Stimulated activated CD4-positive, alpha-beta T cell treated with anti-CD3 and anti-CD28 coated beads, Interleukin-1b, Interleukin-23, amount 100 ng/mL, for 4 hours (primary cell): ENCODE measurements around the gene ZDHHC24.
"Not testable (repeated sequence)": the region's sequence is repeated elsewhere in the genome, so short reads cannot be mapped to it uniquely, and the experiment has no call there.

Experiments
- DNase-seq, 2 donors: peaks; one replicate each; pipeline ENCODE4 v3.0.0-alpha.2; 2020; ENCODE audit warnings: low read depth in 2 of 2

Gene ZDHHC24

DNA sequence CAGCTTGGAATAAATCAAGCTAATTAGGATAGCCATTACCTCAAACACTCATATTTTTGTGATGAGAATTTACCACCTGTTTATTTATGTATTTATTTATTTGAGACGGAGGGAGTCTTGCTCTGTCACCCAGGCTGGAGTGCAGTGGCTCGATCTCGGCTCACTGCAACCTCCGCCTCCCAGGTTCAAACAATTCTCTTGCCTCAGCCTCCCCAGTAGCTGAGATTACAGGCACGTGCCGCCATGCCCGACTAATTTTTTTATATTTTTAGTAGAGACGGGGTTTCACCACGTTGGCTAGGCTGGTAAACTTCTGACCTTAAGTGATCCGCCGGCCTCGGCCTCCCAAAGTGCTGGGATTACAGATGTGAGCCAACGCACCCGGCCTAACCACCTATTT lies 896 bp downstream of the ZDHHC24 start:
- not testable (repeated sequence) for DNase-seq

- no peak for DNase-seq
Observed at GRCh38 chr11:66543263-66544107, 2.4 kb downstream of the ZDHHC24 start.

DNA sequence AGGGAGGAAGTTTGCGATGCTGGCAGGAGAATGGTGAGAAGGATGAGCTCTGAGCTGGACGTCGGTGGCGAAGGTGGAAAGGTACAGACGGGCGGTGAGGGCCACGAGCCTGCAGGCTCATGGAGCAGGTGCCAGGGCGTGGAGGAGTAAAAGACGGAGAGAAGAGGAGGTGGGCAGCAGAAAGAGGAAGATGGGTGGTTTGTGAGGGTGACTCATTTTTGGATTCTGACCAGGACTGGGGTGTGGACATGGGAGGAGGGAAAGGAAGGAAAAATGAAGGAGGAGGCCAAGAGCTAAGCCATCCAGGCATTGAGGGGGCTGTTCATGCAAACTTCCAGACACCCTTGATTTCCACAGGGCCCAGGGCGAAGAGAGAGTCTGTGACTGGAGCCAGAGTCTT lies 3.5 kb downstream of the ZDHHC24 start:
- no peak for DNase-seq

DNA sequence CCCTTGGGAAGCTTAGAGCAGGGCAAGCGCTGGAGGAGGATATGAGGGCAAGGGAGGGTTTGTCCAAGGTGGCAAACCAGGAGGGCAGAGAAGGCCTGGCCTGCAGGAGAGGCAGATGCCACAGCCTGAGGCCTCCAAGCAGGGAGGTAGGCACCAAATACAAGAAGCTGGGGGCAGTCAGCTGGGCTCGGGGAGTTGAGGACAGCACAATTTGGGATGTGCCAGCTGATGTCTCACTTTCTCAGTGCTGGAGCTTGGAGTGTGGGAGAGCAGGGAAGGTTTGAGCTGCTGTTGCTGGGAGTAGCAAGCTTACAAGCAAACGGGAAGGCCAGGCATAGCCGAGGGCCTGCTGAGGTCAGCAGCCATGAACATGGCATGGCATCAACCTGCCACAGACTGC lies 4.0 kb downstream of the ZDHHC24 start:
- DNase-seq = no peak

DNA sequence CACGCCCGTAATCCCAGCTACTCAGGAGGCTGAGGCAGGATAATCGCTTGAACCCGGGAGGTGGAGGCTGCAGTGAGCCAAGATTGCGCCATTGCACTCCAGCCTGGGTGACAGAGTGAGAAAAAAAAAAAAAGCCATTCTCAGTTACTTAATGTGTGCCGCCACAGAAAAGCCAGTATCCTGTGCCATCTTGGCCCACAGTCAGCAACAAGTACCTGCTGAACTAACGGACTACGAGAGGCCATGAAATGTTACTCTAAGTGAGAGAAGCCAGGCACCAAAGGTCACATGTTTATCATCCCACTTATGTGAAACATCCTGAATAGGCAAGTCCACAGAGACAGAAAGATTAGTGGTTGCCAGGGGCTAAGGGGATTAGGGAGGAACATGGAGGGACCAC lies 5.2 kb downstream of the ZDHHC24 start:
- DNase-seq = not testable (repeated sequence)

DNA sequence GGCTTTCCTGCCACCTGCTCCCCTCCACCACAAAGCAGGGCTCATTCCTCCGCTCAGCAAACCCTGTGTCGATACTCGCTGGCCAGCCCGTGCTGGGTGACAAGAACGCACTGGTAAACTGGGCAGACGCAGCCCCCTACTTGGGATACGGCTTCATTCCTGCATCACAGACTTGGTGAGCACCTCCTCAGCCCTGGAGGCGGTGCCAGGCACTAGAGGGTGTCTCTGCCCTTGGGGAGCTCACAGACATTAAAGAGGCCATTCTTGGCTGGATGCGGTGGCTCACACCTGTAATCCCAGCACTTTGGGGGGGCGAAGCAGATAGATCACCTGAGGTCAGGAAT lies 6.0 kb downstream of the ZDHHC24 start:
- no peak for DNase-seq

- no peak for DNase-seq
Observed at GRCh38 chr11:66539170-66539869, 6.5 kb downstream of the ZDHHC24 start.

DNA sequence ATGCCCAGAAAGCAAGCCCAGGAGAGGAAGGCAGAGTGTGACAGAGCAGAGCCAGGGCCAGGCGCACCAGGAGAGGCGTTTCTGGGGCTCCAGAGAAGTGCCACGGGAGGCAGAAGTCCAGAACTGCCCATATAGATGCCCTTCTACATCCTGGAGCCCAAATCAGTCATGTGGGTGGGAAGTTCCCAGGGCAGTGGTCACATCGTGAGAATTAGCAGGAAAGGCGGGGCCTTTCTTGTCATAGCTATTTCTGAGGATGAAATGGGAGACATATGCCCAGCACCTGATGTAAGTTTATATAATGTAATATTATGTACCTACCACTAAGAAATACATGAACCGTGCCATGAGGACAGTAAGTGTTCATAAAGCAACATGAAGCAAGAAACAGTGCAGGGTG lies 13.1 kb downstream of the ZDHHC24 start:
- DNase-seq = no peak

GRCh38 chr11:66531841-66532240 lies 14.0 kb downstream of the ZDHHC24 start:
- DNase-seq = no peak

- DNase-seq = no peak
Observed at GRCh38 chr11:66530927-66531709, 14.7 kb downstream of the ZDHHC24 start.

GRCh38 chr11:66529655-66530054 lies 16.2 kb downstream of the ZDHHC24 start:
- no peak for DNase-seq

DNA sequence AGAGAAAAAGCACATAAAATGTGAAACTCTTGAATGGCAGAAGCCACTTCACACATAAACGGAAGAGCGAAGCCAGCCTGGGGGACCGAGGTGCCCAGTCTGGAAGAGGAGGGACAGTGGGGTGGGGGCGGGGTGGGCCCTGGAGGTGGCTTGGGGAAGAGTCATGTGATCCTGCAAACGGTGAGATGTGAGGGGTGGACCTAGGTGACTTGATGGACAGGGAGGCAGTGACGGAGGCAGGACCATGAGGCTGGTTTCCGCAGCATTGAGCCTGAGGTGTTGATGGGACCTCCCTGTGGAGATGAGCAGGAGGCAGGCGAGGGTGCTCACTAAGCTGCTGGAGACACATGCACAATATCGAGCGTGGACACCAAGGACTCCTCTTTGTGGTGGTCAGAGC lies 16.8 kb downstream of the ZDHHC24 start:
- DNase-seq = no peak

DNA sequence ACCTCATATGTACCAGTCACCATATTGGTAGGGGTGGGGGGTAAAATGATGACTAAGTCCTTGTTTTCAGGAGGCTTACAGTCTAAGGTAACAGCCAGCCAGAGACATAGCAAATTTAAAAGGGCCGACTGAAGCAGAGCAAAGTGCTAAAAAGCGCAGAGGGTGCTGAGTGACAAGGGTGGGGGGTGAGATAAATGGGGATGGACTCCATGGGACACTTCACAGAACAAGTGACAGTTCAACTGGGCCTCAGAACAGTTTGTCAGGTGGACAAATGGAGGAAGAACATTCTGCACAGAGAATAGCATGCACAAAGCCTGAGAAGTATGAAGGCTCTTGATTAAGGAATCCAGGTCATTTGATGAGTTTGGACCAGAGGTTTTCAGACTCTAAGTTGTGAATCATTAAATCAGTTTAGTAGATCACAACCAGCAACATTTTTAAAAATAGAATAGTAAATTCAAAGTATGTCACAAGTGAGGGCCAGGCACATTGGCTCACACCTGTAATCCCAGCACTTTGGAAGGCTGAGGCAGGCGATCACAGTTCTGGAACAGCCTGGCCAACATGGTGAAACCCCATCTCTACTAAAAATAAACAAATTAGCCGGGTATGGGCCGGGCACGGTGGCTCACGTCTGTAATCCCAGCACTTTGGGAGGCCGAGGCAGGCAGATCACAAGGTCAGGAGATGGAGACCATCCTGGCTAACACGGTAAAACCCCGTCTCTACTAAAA lies 21.4 kb downstream of the ZDHHC24 start:
- DNase-seq = no peak

DNA sequence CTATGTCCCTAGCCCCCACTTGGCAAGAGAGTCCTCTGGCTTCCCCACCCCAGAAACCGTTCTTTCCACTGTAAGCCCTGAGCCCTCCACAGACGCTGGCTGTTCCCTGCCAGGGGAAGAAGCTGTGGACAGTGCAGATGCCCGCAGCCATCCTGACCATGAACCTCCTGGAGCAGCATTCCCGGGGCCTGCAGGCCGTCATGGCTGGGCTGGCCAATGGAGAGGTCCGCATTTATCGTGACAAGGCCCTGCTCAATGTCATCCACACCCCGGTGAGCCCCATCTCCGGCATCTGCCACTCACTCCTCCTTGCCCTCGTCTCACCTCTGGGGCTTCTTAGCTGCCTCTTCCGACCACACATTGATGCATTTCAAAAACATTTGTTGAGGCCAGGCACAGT lies 22.2 kb downstream of the ZDHHC24 start:
- no peak for DNase-seq

- DNase-seq = no peak
Observed at GRCh38 chr11:66510990-66511339, 34.9 kb downstream of the ZDHHC24 start.

DNA sequence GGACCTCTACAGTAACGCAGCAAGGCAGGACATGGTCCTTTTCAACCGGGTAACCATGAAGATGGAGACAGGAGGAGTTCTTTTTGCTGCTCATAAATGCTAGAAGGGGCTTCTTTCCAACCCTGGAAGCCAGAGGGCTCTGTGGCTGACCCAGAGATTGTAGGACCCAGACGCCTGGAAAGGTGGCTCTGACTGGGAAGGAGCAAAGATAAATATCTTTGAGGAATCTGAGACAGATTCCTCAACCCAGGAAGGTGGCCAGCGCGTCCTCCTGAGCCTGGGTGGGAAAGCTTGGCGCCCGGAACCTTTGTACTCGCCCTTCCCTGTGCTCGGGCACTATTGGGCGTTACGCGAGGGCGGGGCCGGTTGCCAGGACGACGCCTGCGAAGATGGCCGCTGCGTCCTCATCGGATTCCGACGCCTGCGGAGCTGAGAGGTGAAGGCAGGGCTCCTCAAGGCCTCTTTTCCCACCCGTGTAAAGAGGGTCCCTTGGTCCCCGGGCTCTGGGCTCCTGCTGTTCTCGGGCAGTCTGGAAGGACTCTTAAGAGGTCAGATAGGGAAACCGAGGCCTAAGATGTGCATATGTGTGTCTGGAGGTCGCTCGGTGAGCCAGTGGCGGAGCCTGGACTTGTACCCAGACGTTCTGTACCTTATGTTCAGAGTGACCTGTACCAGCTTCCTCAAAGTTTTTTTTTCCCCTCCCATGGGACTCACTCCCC lies 35.4 kb downstream of the ZDHHC24 start, which contains the start of gene BBS1:
TSS of gene BBS1 (plus strand) at position 365 of the 719 bp plus-strand sequence. CDS start at position 390, 25 bp downstream.
- peak; percentile 78 to 79 for DNase-seq

GRCh38 chr11:66509131-66509561 lies 36.7 kb downstream of the ZDHHC24 start:
- DNase-seq = no peak

DNA sequence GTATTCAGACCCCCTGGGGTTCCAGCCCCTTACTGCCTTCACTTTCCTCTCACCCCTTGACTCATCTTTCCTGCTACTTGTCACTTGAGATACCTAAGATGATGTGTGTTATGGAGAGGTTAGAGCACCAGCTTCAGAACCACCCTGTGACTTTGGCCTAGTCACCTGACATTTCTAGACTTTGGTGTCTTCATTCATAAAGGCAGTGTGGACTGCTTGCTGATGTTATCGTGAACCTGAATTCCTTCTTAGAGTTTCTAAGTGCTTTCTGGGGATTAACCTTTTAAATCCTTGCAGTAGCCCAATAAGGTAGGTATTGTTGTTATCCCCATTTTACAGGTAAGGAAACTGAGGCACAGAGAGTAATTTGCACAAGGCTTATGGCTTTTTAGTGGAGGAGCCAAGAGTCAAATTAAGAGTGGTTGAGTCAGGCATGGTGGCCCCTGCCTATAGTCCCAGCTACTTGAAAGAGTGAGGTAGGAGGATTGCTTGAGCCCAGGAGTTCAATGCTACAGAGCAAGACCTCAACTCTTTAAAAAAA lies 40.5 kb downstream of the ZDHHC24 start:
- DNase-seq = no peak

DNA sequence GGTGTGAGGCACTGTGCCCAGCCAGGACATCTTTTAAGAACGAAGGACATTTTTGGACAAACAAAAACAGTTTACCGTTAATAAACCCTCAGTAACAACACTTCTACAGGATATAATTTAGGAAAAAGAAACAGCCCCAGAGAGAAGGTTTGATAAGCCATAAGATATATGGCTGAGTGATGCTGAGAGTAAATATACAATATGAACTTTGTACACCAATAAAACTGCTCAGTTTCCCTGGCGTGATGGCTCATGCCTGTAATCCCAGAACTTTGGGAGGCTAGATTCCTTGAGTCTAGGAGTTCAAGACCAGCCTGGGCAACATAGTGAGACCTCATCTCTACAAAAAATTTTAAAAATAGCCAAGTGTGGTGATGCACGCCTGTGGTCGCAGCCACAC lies 47.3 kb downstream of the ZDHHC24 start:
- DNase-seq = no peak

DNA sequence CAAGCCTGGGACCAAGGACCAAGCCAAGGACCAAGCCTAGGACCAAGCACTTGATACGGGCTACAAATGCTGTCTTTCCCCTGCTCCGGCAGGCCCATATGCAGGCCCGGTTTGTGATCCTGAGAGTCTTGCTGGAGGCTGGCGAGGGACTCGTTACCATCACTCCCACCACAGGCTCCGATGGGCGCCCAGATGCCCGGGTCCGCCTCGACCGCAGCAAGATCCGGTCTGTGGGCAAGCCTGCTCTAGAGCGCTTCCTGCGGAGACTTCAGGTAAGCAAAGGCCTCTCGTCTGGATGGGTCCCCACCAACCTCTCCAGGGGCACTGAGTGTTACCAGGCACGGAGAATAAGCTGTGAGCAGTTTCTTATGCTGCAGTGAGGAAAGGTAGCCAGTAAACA lies 48.6 kb downstream of the ZDHHC24 start:
- DNase-seq = no peak

- DNase-seq = no peak
Observed at GRCh38 chr11:66495401-66495854, 50.4 kb downstream of the ZDHHC24 start.
